GM12878 (cell line): ENCODE data around the gene HS3ST2. TPM values are rescaled to one million over a fixed set of nuclear protein-coding genes. Genes with fewer than 3 reads are reported as not detected.

Source experiments
- ATAC-seq: fragments of 200-7000 bp; cut with Tn5 transposase; 3 replicates; pipeline ENCODE4 v1.9.1; 2020; ENCODE audit warnings: mild to moderate bottlenecking, moderate library complexity
- BruUV-seq: library from RNA; stranded (reverse); fragments of 400-500 nt; replicated peaks from 2 replicates; lab custom pipeline; 2021; lab: Mats Ljungman, UMichigan
- CTCF ChIA-PET: fragments of 300-600 bp; sonication (Branson Sonifier 250); formaldehyde crosslinking; extraction: SDS; loops from one replicate; lab custom pipeline; 2021; ENCODE audit warnings: inconsistent platforms; lab: Yijun Ruan, JAX
- POLR2A ChIA-PET: fragments of 350-600 bp; formaldehyde crosslinking; extraction: SDS; loops from one replicate; lab custom pipeline; 2021; ENCODE audit warnings: inconsistent platforms; lab: Charles Lee
- RAD21 ChIA-PET: fragments of 300-600 bp; sonication (Branson Sonifier 250); formaldehyde crosslinking; loops from one replicate; lab custom pipeline; 2023; ENCODE audit warnings: antibody characterized with exemption; ENCODE audit not compliant: unreplicated experiment; lab: Charles Lee
- SMC1A ChIA-PET: fragments of 300-600 bp; sonication (Branson Sonifier 250); formaldehyde crosslinking; loops from one replicate; lab custom pipeline; 2023; ENCODE audit not compliant: unreplicated experiment, uncharacterized antibody; lab: Charles Lee
- DNase-seq: peaks from one replicate; pipeline ENCODE4 v3.0.0-alpha.2; 2011; ENCODE audit warnings: low read depth, low spot score
- FAIRE-seq: peaks from 3 replicates; lab custom pipeline; 2011; peaks lifted over from hg19 to GRCh38; lab: Jason Lieb, UNC
- H2AFZ ChIP-seq: 2 replicates; pipeline ENCODE4 v1.6.0; 2011; ENCODE audit warnings: low read depth, low read length, control low read depth; ENCODE audit not compliant: control insufficient read depth
- H3K27ac ChIP-seq: 2 replicates; pipeline ENCODE4 v1.5.1; 2011; ENCODE audit warnings: control low read depth; ENCODE audit not compliant: control insufficient read depth, insufficient read depth
- H3K27me3 ChIP-seq, 2 experiments: replicated peaks in 1 of 2; 2 replicates each; pipeline versions ENCODE4 v1.6.0 to v1.6.1; 2011; ENCODE audit warnings: low read length in 1 of 2; ENCODE audit not compliant: control insufficient read depth in 2 of 2, insufficient read depth in 2 of 2
- H3K36me3 ChIP-seq, 2 experiments: 2 replicates each; pipeline ENCODE4 v1.5.1; 2011; ENCODE audit warnings: low read length in 1 of 2; ENCODE audit not compliant: control insufficient read depth in 2 of 2, insufficient read depth in 2 of 2
- H3K4me1 ChIP-seq: 2 replicates; pipeline ENCODE4 v1.6.1; 2011; ENCODE audit warnings: mild to moderate bottlenecking, low read length, moderate library complexity, mixed read lengths; ENCODE audit not compliant: control insufficient read depth, insufficient read depth
- H3K4me2 ChIP-seq: 2 replicates; pipeline ENCODE4 v1.6.0; 2011; ENCODE audit warnings: control low read depth; ENCODE audit not compliant: control insufficient read depth, insufficient read depth
- H3K4me3 ChIP-seq: fragments of 200-600 bp; sonication (generic); 2 replicates; pipeline ENCODE4 v1.5.1; 2016
- H3K79me2 ChIP-seq: 2 replicates; pipeline ENCODE4 v1.6.0; 2011; ENCODE audit warnings: low read length; ENCODE audit not compliant: control insufficient read depth, insufficient read depth
- H3K9ac ChIP-seq: 2 replicates; pipeline ENCODE4 v1.8.0; 2011; ENCODE audit warnings: low read length, control low read depth, mixed read lengths; ENCODE audit not compliant: control insufficient read depth, insufficient read depth
- H3K9me3 ChIP-seq: replicated peaks from 3 replicates; pipeline ENCODE4 v1.5.1; 2011; ENCODE audit warnings: mild to moderate bottlenecking, low read length; ENCODE audit not compliant: control insufficient read depth, insufficient read depth
- H4K20me1 ChIP-seq: 2 replicates; pipeline ENCODE4 v1.6.0; 2011; ENCODE audit not compliant: control insufficient read depth, insufficient read depth
- E4F1 ChIP-seq: fragments of 450-650 bp; IDR thresholded peaks from 2 replicates; pipeline ENCODE4 v1.6.1; 2018; ENCODE audit warnings: borderline replicate concordance, mild to moderate bottlenecking; ENCODE audit not compliant: partially characterized antibody
- HDGF ChIP-seq: fragments of 450-650 bp; IDR thresholded peaks from 2 replicates; pipeline ENCODE4 v1.6.1; 2016; ENCODE audit warnings: antibody characterized with exemption
- KAT2A ChIP-seq: conservative IDR thresholded peaks from 2 replicates; pipeline ENCODE4 v1.6.1; 2011; ENCODE audit warnings: low read depth, low read length; ENCODE audit not compliant: control insufficient read depth
- SMC3 ChIP-seq: IDR thresholded peaks from 2 replicates; pipeline ENCODE4 v1.6.1; 2011; ENCODE audit warnings: low read length, improper control_type of control experiment, borderline replicate concordance
- WGBS: methylation state at CpG from one replicate; pipeline ENCODE4 v1.1.6; 2016; ENCODE audit warnings: low lambda C conversion rate; ENCODE audit not compliant: insufficient replicate concordance, insufficient coverage; ENCODE audit errors: missing lambda C conversion rate; 5-methylcytosine and 5-hydroxymethylcytosine counted together
- in situ Hi-C: fragments of 300-500 bp; cut with MboI; formaldehyde crosslinking; loops from 9 replicates; pipeline ENCODE4 v1.14.3; 2018; ENCODE audit warnings: mixed read lengths
- intact Hi-C: fragments of 100-400 bp; cut with micrococcal nuclease; formaldehyde crosslinking; loops from one replicate; pipeline ENCODE4 v1.14.2; 2022; ENCODE audit not compliant: unreplicated experiment
- polyA plus RNA-seq, 11 experiments: library from polyadenylated mRNA; depleted of rRNA in 4 of 11; unstranded in 6 of 11; stranded (reverse) in 5 of 11; fragments of >200 nt; fragmentation: Nextera tagmentation in 4 of 11; fragmentation: Illumina TruSeq in 1 of 11; extraction: Ambion mirVana in 4 of 11; extraction: Trizol in 1 of 11; gene quantifications; 1 replicate in 1 of 11; 2 replicates in 10 of 11; pipeline versions ENCODE4 v1.2.1 to v1.2.3, GENCODE V29; 2011 to 2016; ENCODE audit warnings: inconsistent platforms in 2 of 11, missing spikeins in 2 of 11, low read depth in 1 of 11
- total RNA-seq, 4 experiments: library from RNA; depleted of rRNA in 3 of 4; stranded (reverse); fragments of >200 nt in 3 of 4; fragmentation: Illumina TruSeq in 1 of 4; extraction: Trizol in 1 of 4; gene quantifications; 2 replicates each; pipeline versions ENCODE4 v1.2.1 to v1.2.3, GENCODE V29; 2013 to 2021

HS3ST2 gene
- total and polyA plus RNA-seq, 10 of the 15 experiments (the other 5 are each of a cell fraction or from before 2014, with no cell fraction given), result not detected

- TF ChIP-seq E4F1, result no peak
Measured at GRCh38 chr16:22929461-22929860, 115.5 kb downstream of the HS3ST2 start (continued).

- H3K4me1 ChIP-seq, result no peaks in the 10 kb centered on the region
- no peak overlapping the region for H3K4me3 ChIP-seq
- no peak overlapping the region for H2AFZ ChIP-seq
- ChIA-PET POLR2A (no interaction called here), RAD21 (no interaction called here), CTCF (no interaction called here), SMC1A (no interaction called here)
- no peaks in the 10 kb centered on the region for H4K20me1 ChIP-seq
- no peak for ATAC-seq
- no TSS peak for BruUV-seq
- intact Hi-C loops, result no loop called here
- H3K27ac ChIP-seq, result no peak overlapping the region
- FAIRE-seq, result no peak
- H3K36me3 ChIP-seq, result no peaks in the 10 kb centered on the region
- no peak overlapping the region for H3K4me2 ChIP-seq
- TF ChIP-seq SMC3, result no peak
- TF ChIP-seq KAT2A, result no peak
- TF ChIP-seq HDGF, result no peak
- H3K27me3 ChIP-seq, result peaks cover 0 to 3% of the 10 kb centered on the region in 2 experiments; a peak in 3 of 4 replicates
- no peak for DNase-seq
- H3K79me2 ChIP-seq, result no peaks in the 10 kb centered on the region
- in situ Hi-C loops, result no loop called here
- H3K9me3 ChIP-seq, result no peaks in the 10 kb centered on the region
- H3K9ac ChIP-seq, result no peak overlapping the region
- WGBS, result 50% methylated on average over 8 of the region's 8 CpGs
Measured at GRCh38 chr16:22932032-22932771, 118.2 kb downstream of the HS3ST2 start.
